ENCODE data around the gene GPHA2.
"Not testable (repeated sequence)": the region's sequence is repeated elsewhere in the genome, so short reads cannot be mapped to it uniquely, and the experiment has no call there.

Gene GPHA2

GRCh38 chr11:64935359-64936081, at the start of gene GPHA2:
GPHA2 (minus strand) TSS chr11:64935893; CDS start chr11:64935460, 433 bp downstream.
- no peak for DNase-seq

GRCh38 chr11:64983339-64983738, 47.6 kb upstream of the GPHA2 start:
- not testable (repeated sequence) for DNase-seq

- no peak for DNase-seq
Measured at GRCh38 chr11:64976651-64977050, 41.0 kb upstream of the GPHA2 start.

- no peak for DNase-seq
Measured at GRCh38 chr11:64974124-64974523, 38.4 kb upstream of the GPHA2 start.

GRCh38 chr11:64971421-64972233, 35.9 kb upstream of the GPHA2 start, which contains the start of gene MAJIN:
MAJIN (minus strand) TSS chr11:64972108; CDS start chr11:64959405, 12,703 bp downstream.
- DNase-seq, result no peak

GRCh38 chr11:64970731-64971151, 35.0 kb upstream of the GPHA2 start:
- no peak for DNase-seq

- no peak for DNase-seq
Measured at GRCh38 chr11:64969209-64969608, 33.5 kb upstream of the GPHA2 start.

- DNase-seq, result no peak
Measured at GRCh38 chr11:64967375-64967774, 31.7 kb upstream of the GPHA2 start.

- DNase-seq, result no peak
Measured at GRCh38 chr11:64963072-64963631, 27.5 kb upstream of the GPHA2 start.

GRCh38 chr11:64960719-64961118, 25.0 kb upstream of the GPHA2 start:
- no peak for DNase-seq

GRCh38 chr11:64959498-64959897, 23.8 kb upstream of the GPHA2 start:
- no peak for DNase-seq

GRCh38 chr11:64954201-64954600, 18.5 kb upstream of the GPHA2 start:
- DNase-seq, result no peak

GRCh38 chr11:64951529-64951928, 15.8 kb upstream of the GPHA2 start:
- DNase-seq, result no peak

- DNase-seq, result no peak
Measured at GRCh38 chr11:64947208-64947814, 11.6 kb upstream of the GPHA2 start.

- DNase-seq, result no peak
Measured at GRCh38 chr11:64936539-64936938, 846 bp upstream of the GPHA2 start.

GRCh38 chr11:64934682-64935358, 873 bp downstream of the GPHA2 start:
- no peak for DNase-seq

- DNase-seq, result peak in 1 of 2 experiments; percentile 5
Measured at GRCh38 chr11:64933935-64934681, 1.6 kb downstream of the GPHA2 start.

- DNase-seq, result no peak
Measured at GRCh38 chr11:64933213-64933934, 2.3 kb downstream of the GPHA2 start.

- DNase-seq, result no peak
Measured at GRCh38 chr11:64932324-64932723, 3.4 kb downstream of the GPHA2 start.

GRCh38 chr11:64931290-64931689, 4.4 kb downstream of the GPHA2 start:
- no peak for DNase-seq

- no peak for DNase-seq
Measured at GRCh38 chr11:64930340-64930739, 5.4 kb downstream of the GPHA2 start.

Measured in Kasumi-1 (cell line).